NCI-H1436 (cell line): ENCODE results near the gene L3HYPDH.

ENCODE experiments used
- DNase-seq: peaks from one replicate; lab custom pipeline; 2025; lab: John Stamatoyannopoulos, UW

Gene L3HYPDH

GRCh38 chr14:59483819-59484638 is at the start of gene L3HYPDH, which contains the start of gene JKAMP:
L3HYPDH (minus strand) TSS chr14:59484408; CDS start chr14:59484316, 92 bp downstream.
JKAMP (plus strand) TSS chr14:59484517; CDS start chr14:59484590, 73 bp downstream.
- DNase-seq = peak; percentile 98

- DNase-seq = no peak
Measured at GRCh38 chr14:59532419-59532818, 48.2 kb upstream of the L3HYPDH start.

GRCh38 chr14:59530349-59530748 is 46.1 kb upstream of the L3HYPDH start:
- DNase-seq = no peak

GRCh38 chr14:59529189-59529588 is 45.0 kb upstream of the L3HYPDH start:
- DNase-seq = no peak

GRCh38 chr14:59520224-59520623 is 36.0 kb upstream of the L3HYPDH start:
- no peak for DNase-seq

- DNase-seq = peak; percentile 15
Measured at GRCh38 chr14:59511916-59512575, 27.8 kb upstream of the L3HYPDH start.

GRCh38 chr14:59510966-59511365 is 26.8 kb upstream of the L3HYPDH start:
- DNase-seq = no peak

- DNase-seq = no peak
Measured at GRCh38 chr14:59510001-59510400, 25.8 kb upstream of the L3HYPDH start.

GRCh38 chr14:59509101-59509500 is 24.9 kb upstream of the L3HYPDH start:
- DNase-seq = no peak

- no peak for DNase-seq
Measured at GRCh38 chr14:59507752-59508103, 23.5 kb upstream of the L3HYPDH start.

- DNase-seq = peak; percentile 67
Measured at GRCh38 chr14:59507063-59507751, 23.0 kb upstream of the L3HYPDH start.

- no peak for DNase-seq
Measured at GRCh38 chr14:59503256-59503655, 19.0 kb upstream of the L3HYPDH start.

- DNase-seq = no peak
Measured at GRCh38 chr14:59500732-59501131, 16.5 kb upstream of the L3HYPDH start.

- no peak for DNase-seq
Measured at GRCh38 chr14:59492384-59492783, 8.2 kb upstream of the L3HYPDH start.

- no peak for DNase-seq
Measured at GRCh38 chr14:59490756-59491155, 6.5 kb upstream of the L3HYPDH start.

- DNase-seq = no peak
Measured at GRCh38 chr14:59484639-59485175, 499 bp upstream of the L3HYPDH start.

GRCh38 chr14:59483363-59483762 is 845 bp downstream of the L3HYPDH start:
- no peak for DNase-seq

- DNase-seq = no peak
Measured at GRCh38 chr14:59482541-59483331, 1.5 kb downstream of the L3HYPDH start.

- DNase-seq = no peak
Measured at GRCh38 chr14:59481871-59482540, 2.2 kb downstream of the L3HYPDH start.

GRCh38 chr14:59481407-59481806 is 2.8 kb downstream of the L3HYPDH start:
- DNase-seq = no peak

- DNase-seq = no peak
Measured at GRCh38 chr14:59480166-59480565, 4.0 kb downstream of the L3HYPDH start.
